LNCAP (cell line): ENCODE data around the gene CIBAR2.

ENCODE experiments used
- TF ChIP-seq, protein P1 (sequence below): fragments of 450-650 bp; IDR thresholded peaks from 2 replicates; pipeline ENCODE4 v1.5.1; 2017; ENCODE audit warnings: mild to moderate bottlenecking

CIBAR2 gene

DNA sequence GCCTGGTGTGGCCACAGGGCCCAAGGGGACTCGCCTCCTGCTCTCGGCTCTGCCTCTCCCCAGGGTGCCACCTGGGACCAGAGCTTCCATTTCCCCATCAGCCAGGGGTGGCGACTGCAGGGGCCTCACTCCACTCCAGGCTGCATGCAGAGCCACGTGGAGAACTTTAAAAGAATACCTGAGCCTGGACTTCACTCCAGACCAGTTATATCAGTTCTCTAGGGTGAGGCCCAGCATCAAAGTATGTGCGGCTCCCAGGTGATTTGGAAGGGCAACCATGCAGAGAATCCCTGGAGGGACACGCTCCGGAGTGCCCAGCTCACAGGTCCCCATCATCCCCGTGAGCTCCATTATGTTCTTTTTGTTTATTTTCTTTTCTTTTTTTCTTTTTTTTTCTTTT, 44.8 kb downstream of the CIBAR2 start:
- TF ChIP-seq, protein P1, sequence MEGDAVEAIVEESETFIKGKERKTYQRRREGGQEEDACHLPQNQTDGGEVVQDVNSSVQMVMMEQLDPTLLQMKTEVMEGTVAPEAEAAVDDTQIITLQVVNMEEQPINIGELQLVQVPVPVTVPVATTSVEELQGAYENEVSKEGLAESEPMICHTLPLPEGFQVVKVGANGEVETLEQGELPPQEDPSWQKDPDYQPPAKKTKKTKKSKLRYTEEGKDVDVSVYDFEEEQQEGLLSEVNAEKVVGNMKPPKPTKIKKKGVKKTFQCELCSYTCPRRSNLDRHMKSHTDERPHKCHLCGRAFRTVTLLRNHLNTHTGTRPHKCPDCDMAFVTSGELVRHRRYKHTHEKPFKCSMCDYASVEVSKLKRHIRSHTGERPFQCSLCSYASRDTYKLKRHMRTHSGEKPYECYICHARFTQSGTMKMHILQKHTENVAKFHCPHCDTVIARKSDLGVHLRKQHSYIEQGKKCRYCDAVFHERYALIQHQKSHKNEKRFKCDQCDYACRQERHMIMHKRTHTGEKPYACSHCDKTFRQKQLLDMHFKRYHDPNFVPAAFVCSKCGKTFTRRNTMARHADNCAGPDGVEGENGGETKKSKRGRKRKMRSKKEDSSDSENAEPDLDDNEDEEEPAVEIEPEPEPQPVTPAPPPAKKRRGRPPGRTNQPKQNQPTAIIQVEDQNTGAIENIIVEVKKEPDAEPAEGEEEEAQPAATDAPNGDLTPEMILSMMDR = no peak

GRCh38 chr16:85067024-85067423, 45.2 kb downstream of the CIBAR2 start:
- TF ChIP-seq, protein P1 = no peak

DNA sequence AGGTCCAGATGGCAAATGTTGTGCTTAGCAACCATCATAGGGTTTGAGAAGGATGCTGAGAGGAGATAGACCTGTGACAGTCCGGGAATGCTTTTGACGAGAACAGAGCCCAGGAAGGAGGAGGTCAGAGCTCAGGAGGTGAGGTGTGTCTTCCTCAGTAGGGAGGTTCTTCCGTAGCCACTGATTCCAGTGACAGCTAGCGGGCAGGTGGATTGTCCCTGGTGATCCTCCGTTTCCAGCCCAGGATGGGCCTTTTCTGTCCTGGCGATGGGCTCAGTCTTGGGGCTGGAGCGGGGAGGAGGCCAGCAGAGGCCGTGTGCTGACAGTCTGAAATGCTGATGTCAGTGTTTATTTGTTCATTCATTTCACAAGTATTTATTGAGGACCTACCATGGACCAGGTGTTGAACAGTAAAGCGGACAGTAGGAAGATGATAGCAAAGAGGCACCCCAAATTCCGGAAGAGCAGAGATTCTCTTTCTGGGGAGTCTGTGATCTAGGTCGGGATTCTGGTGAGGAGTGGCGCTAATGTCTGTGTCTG, 45.9 kb downstream of the CIBAR2 start:
- TF ChIP-seq, protein P1 = no peak

DNA sequence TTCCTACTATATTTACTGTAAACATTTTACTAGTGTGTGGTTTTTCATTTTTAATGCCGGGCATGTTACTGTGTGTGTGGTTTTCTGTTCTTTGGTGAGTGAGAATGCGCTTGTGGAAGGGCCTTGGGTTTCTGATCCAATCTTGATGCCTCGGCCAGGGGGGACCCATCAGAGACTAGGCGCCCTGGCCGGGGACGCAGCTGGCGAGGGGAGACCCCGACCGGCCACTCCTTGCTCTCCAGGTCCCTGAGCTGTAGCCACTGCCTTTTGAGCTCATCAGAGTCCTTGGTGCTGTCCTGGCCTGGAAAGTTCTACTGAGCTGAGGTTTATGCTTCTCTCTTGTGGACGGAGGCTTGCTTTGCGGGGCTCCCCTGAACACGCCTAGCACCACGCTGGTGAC, 47.2 kb downstream of the CIBAR2 start:
- TF ChIP-seq, protein P1 = no peak

DNA sequence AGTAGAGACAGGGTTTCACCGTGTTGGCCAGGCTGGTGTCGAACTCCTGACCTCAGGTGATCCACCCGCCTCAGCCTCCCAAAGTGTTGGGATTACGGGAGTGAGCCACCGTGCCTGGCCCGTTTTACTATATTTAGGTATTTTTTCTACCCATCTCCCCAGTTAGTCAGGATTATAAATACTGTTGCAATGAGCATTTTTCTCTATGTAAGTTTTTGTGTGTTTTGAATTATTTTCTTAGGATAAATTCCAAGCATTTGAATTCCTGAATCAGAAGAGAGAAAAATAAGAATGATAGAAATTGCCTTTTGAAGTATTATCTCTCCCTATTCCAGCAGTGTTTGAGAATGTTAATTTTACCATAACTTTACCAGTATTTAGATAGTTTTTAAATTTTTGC, 48.1 kb downstream of the CIBAR2 start:
- TF ChIP-seq, protein P1 = no peak

DNA sequence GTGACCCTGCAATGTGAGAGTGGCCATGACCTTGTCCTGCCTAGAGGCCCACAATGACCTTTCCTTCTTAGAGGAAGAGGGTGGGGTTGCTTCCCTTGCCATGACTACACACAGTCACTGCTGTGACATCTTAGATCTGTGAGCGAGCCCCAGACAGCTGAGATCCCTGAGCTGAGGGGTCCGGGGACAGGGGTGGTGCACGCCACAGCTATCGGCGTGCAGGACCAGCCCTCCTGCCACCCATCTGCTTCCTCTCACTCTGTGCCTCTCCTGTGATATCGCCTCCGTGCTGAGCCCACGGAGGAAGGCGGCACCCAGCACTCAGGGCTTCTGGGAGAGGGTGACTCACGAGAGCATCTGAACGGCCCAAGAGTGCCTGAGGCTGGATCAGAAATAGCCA, 49.4 kb downstream of the CIBAR2 start:
- TF ChIP-seq, protein P1 = no peak

DNA sequence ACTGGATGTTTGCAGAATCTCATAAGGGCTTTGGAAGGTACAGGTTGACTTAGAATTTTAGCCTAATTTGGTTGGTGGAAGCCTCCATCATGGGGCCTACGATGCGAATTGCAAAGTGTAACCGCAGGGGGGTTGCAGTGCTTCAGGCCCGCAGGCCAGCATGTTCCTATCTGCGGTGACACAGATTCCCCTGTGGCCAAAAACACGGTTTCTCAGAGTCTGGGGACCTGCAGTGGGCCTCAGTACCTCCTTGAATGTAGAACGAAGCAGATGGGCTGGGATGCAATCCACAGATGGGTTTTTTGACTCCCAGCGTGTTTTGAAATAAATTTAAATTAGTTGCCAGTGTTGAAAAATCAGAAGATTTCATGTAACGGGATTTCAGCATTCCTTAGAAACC, 49.9 kb downstream of the CIBAR2 start:
- TF ChIP-seq, protein P1 = no peak

GRCh38 chr16:85061566-85061965, 50.7 kb downstream of the CIBAR2 start:
- TF ChIP-seq, protein P1 = no peak
